HepG2 (cell line): ENCODE results near the gene ACTN1. TPM values are rescaled to one million over a fixed set of nuclear protein-coding genes. Genes with fewer than 3 reads are reported as not detected.

Experiments
- ATF5 ChIP-seq: sonication (generic); formaldehyde crosslinking; IDR thresholded peaks from 2 replicates; pipeline ENCODE4 v1.4.0; 2020; ENCODE audit warnings: mild to moderate bottlenecking, low read depth, missing genetic modification reagents
- FOSL2 ChIP-seq: sonication (generic); formaldehyde crosslinking; IDR thresholded peaks from 2 replicates; pipeline ENCODE4 v1.4.0; 2020; ENCODE audit warnings: missing genetic modification reagents
- HCFC1 ChIP-seq: fragments of 150-350 bp; IDR thresholded peaks from 2 replicates; pipeline ENCODE4 v1.6.1; 2014; ENCODE audit warnings: low read depth, low read length
- HINFP ChIP-seq: sonication (generic); formaldehyde crosslinking; IDR thresholded peaks from 2 replicates; pipeline ENCODE4 v1.4.0; 2020; ENCODE audit warnings: low read depth, mild to moderate bottlenecking, missing genetic modification reagents
- HNF4G ChIP-seq, 2 experiments: sonication (generic) in 1 of 2; formaldehyde crosslinking in 1 of 2; IDR thresholded peaks; 2 replicates each; pipeline versions ENCODE4 v1.4.0 to v1.6.1; 2011 to 2020; ENCODE audit warnings: borderline replicate concordance in 2 of 2, low read depth in 2 of 2, mild to moderate bottlenecking in 2 of 2, low read length in 1 of 2, missing genetic modification reagents in 1 of 2, moderate library complexity in 1 of 2
- HNRNPL ChIP-seq: fragments of 200-400 bp; formaldehyde crosslinking; IDR thresholded peaks from 2 replicates; pipeline ENCODE4 v1.6.1; 2017; ENCODE audit warnings: mild to moderate bottlenecking, low read depth, low read length
- KAT2B ChIP-seq: fragments of 150-350 bp; IDR thresholded peaks from 2 replicates; pipeline ENCODE4 v1.6.1; 2014; ENCODE audit warnings: low read depth, low read length, borderline replicate concordance
- KAT8 ChIP-seq: IDR thresholded peaks from 2 replicates; pipeline ENCODE4 v1.6.1; 2016; ENCODE audit warnings: missing genetic modification reagents, missing compliant biosample characterization
- LCORL ChIP-seq, 2 experiments: fragments of 450-650 bp in 1 of 2; sonication (generic) in 1 of 2; formaldehyde crosslinking in 1 of 2; IDR thresholded peaks; 2 replicates each; pipeline versions ENCODE4 v1.5.0 to v1.6.1; 2017 to 2020; ENCODE audit warnings: antibody characterized with exemption in 1 of 2, missing genetic modification reagents in 1 of 2
- MED13 ChIP-seq: sonication (generic); formaldehyde crosslinking; IDR thresholded peaks from 2 replicates; pipeline ENCODE4 v1.5.0; 2020; ENCODE audit warnings: missing genetic modification reagents
- PRMT3 ChIP-seq: sonication (generic); formaldehyde crosslinking; IDR thresholded peaks from 2 replicates; pipeline ENCODE4 v1.8.1; 2022; ENCODE audit warnings: low read depth, mild to moderate bottlenecking, moderate library complexity, missing genetic modification reagents, borderline replicate concordance
- RNF2 ChIP-seq: fragments of 450-650 bp; conservative IDR thresholded peaks from 2 replicates; pipeline ENCODE4 v1.6.1; 2016; ENCODE audit warnings: low read depth
- SMAD9 ChIP-seq: sonication (generic); formaldehyde crosslinking; IDR thresholded peaks from 2 replicates; pipeline ENCODE4 v1.5.1; 2020; ENCODE audit warnings: mild to moderate bottlenecking, missing genetic modification reagents
- STAG1 ChIP-seq: sonication (generic); formaldehyde crosslinking; IDR thresholded peaks from 2 replicates; pipeline ENCODE4 v1.4.0; 2020; ENCODE audit warnings: missing genetic modification reagents
- XBP1 ChIP-seq: sonication (generic); formaldehyde crosslinking; IDR thresholded peaks from 2 replicates; pipeline ENCODE4 v1.5.0; 2020; ENCODE audit warnings: missing genetic modification reagents
- ZBTB14 ChIP-seq: sonication (generic); formaldehyde crosslinking; IDR thresholded peaks from 2 replicates; pipeline ENCODE4 v1.4.0; 2020; ENCODE audit warnings: missing genetic modification reagents
- ZBTB38 ChIP-seq: sonication (generic); formaldehyde crosslinking; IDR thresholded peaks from 2 replicates; pipeline ENCODE4 v1.5.1; 2020; ENCODE audit warnings: mild to moderate bottlenecking, missing genetic modification reagents
- ZFAT ChIP-seq: sonication (generic); formaldehyde crosslinking; conservative IDR thresholded peaks from 2 replicates; pipeline ENCODE4 v1.8.1; 2023; ENCODE audit warnings: missing genetic modification reagents, inconsistent platforms
- ZNF20 ChIP-seq: sonication (generic); formaldehyde crosslinking; IDR thresholded peaks from 2 replicates; pipeline ENCODE4 v1.4.0; 2020; ENCODE audit warnings: mild to moderate bottlenecking, moderate library complexity, missing genetic modification reagents
- ZNF230 ChIP-seq: sonication (generic); formaldehyde crosslinking; IDR thresholded peaks from 2 replicates; pipeline ENCODE4 v1.4.0; 2020; ENCODE audit warnings: mild to moderate bottlenecking, missing genetic modification reagents
- ZNF235 ChIP-seq: sonication (generic); formaldehyde crosslinking; IDR thresholded peaks from 2 replicates; pipeline ENCODE4 v1.8.1; 2023; ENCODE audit warnings: mild to moderate bottlenecking, missing genetic modification reagents, borderline replicate concordance
- ZNF263 ChIP-seq: sonication (generic); formaldehyde crosslinking; IDR thresholded peaks from 2 replicates; pipeline ENCODE4 v1.4.0; 2020; ENCODE audit warnings: missing genetic modification reagents
- ZNF558 ChIP-seq: sonication (generic); formaldehyde crosslinking; IDR thresholded peaks from 2 replicates; pipeline ENCODE4 v1.9.0; 2022; ENCODE audit warnings: mild to moderate bottlenecking, missing genetic modification reagents, borderline replicate concordance
- ZNF607 ChIP-seq: sonication (generic); formaldehyde crosslinking; IDR thresholded peaks from 2 replicates; pipeline ENCODE4 v1.5.1; 2020; ENCODE audit warnings: missing genetic modification reagents, mild to moderate bottlenecking, borderline replicate concordance
- ZNF619 ChIP-seq: sonication (generic); formaldehyde crosslinking; IDR thresholded peaks from 2 replicates; pipeline ENCODE4 v1.4.0; 2020; ENCODE audit warnings: mild to moderate bottlenecking, missing genetic modification reagents
- polyA plus RNA-seq, 8 experiments: library from polyadenylated mRNA; depleted of rRNA in 3 of 8; stranded (reverse) in 7 of 8; unstranded in 1 of 8; fragments of >200 nt; fragmentation: Illumina TruSeq in 4 of 8; extraction: Trizol in 4 of 8; gene quantifications; 2 replicates each; pipeline versions ENCODE4 v1.2.1 to v1.2.3, GENCODE V29; 2011 to 2016; ENCODE audit warnings: low read depth in 4 of 8, missing spikeins in 1 of 8, mixed read lengths in 1 of 8; ENCODE audit not compliant: insufficient read depth in 1 of 8
- total RNA-seq, 5 experiments: library from RNA; depleted of rRNA; stranded (reverse); fragments of >200 nt; fragmentation: Illumina TruSeq; extraction: Trizol; gene quantifications; 2 replicates each; pipeline ENCODE4 v1.2.3, GENCODE V29; 2016; ENCODE audit warnings: low read depth in 1 of 5
- TF ChIP-seq, protein P1 (sequence below): sonication (generic); formaldehyde crosslinking; conservative IDR thresholded peaks from 2 replicates; pipeline ENCODE4 v1.8.0; 2022; ENCODE audit warnings: missing genetic modification reagents
- TF ChIP-seq, protein P2 (sequence below): IDR thresholded peaks from 2 replicates; pipeline ENCODE4 v1.6.1; 2016; ENCODE audit warnings: missing genetic modification reagents, missing compliant biosample characterization

The ACTN1 gene
- total and polyA plus RNA-seq, 2 of the 13 experiments (the other 11 are each of a cell fraction or from before 2014, with no cell fraction given) = 58.6 to 162 TPM

DNA sequence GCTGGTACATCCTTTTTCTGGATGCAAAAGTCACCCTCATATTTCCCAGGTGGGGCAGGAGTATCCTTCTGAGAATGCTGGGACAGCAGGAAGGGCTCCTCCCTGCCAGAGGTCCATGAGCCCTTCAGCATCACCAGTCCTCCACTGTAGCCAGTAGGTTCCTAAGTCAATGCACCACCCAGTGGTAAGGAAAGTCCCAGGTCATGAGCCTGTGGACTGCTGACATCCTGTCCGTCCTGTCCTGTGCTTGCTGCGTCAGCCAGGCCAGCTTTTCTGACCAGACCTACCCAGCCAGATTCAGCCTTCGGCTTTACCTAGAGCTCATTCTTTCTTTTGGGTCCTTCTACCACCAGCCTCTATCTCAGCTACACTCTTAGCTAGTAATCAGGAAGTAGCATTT, 23.0 kb upstream of the ACTN1 start (continued):
- no peak for TF ChIP-seq KAT8 (CRISPR knock-in tag)
- TF ChIP-seq SMAD9 = no peak
- TF ChIP-seq HNF4G (IDR thresholded peaks at IDR 0.05; ENCODE audit: borderline replicate concordance, low read depth, low read length) = no peak
- TF ChIP-seq HNF4G (CRISPR knock-in tag; IDR thresholded peaks at IDR 0.05; ENCODE audit: borderline replicate concordance, low read depth) = no peak
- peak; percentile 88 for TF ChIP-seq STAG1 (CRISPR knock-in tag)
- TF ChIP-seq ZNF558 (CRISPR knock-in tag) = no peak
- TF ChIP-seq HNRNPL = no peak
- TF ChIP-seq, protein P1, sequence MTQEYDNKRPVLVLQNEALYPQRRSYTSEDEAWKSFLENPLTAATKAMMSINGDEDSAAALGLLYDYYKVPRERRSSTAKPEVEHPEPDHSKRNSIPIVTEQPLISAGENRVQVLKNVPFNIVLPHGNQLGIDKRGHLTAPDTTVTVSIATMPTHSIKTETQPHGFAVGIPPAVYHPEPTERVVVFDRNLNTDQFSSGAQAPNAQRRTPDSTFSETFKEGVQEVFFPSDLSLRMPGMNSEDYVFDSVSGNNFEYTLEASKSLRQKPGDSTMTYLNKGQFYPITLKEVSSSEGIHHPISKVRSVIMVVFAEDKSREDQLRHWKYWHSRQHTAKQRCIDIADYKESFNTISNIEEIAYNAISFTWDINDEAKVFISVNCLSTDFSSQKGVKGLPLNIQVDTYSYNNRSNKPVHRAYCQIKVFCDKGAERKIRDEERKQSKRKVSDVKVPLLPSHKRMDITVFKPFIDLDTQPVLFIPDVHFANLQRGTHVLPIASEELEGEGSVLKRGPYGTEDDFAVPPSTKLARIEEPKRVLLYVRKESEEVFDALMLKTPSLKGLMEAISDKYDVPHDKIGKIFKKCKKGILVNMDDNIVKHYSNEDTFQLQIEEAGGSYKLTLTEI (CRISPR knock-in tag) = no peak
- TF ChIP-seq ZNF235 (CRISPR knock-in tag) = no peak
- no peak for TF ChIP-seq MED13 (CRISPR knock-in tag)
- no peak for TF ChIP-seq LCORL (IDR thresholded peaks at IDR 0.05)
- TF ChIP-seq LCORL (CRISPR knock-in tag; IDR thresholded peaks at IDR 0.05) = 0 out of 2 replicates have a peak, but pooled peaks have one; percentile 50
- TF ChIP-seq ZNF607 = no peak
- no peak for TF ChIP-seq PRMT3
- no peak for TF ChIP-seq ZFAT (CRISPR knock-in tag)
- TF ChIP-seq KAT2B = no peak
- TF ChIP-seq ZNF230 (CRISPR knock-in tag) = no peak
- TF ChIP-seq FOSL2 (CRISPR knock-in tag) = peak; percentile 26
- no peak for TF ChIP-seq ZBTB14
- no peak for TF ChIP-seq RNF2
- no peak for TF ChIP-seq HINFP (CRISPR knock-in tag)
- no peak for TF ChIP-seq ZNF20 (CRISPR knock-in tag)
- TF ChIP-seq ZNF619 (CRISPR knock-in tag) = no peak
- no peak for TF ChIP-seq ATF5
- TF ChIP-seq ZBTB38 (CRISPR knock-in tag) = 0 out of 2 replicates have a peak, but pooled peaks have one; percentile 36
- TF ChIP-seq ZNF263 (CRISPR knock-in tag) = peak; percentile 91
- no peak for TF ChIP-seq HCFC1
- TF ChIP-seq XBP1 (CRISPR knock-in tag) = no peak
- TF ChIP-seq, protein P2, sequence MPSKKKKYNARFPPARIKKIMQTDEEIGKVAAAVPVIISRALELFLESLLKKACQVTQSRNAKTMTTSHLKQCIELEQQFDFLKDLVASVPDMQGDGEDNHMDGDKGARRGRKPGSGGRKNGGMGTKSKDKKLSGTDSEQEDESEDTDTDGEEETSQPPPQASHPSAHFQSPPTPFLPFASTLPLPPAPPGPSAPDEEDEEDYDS (CRISPR knock-in tag) = 0 out of 2 replicates have a peak, but pooled peaks have one; percentile 21
